GM10847 (cell line): ENCODE data around the gene ATP6V0D1.

Source experiments
- POLR2A ChIP-seq: IDR thresholded peaks from 2 replicates; pipeline ENCODE4 v1.6.1; 2011; ENCODE audit not compliant: insufficient read length; ENCODE audit errors: extremely low read depth

Gene ATP6V0D1

GRCh38 chr16:67458121-67458641 lies 22.8 kb downstream of the ATP6V0D1 start:
- TF ChIP-seq POLR2A: no peak

- TF ChIP-seq POLR2A: no peak
Observed at GRCh38 chr16:67457611-67458010, 23.3 kb downstream of the ATP6V0D1 start.

GRCh38 chr16:67456391-67457081 lies 24.4 kb downstream of the ATP6V0D1 start:
- no peak for TF ChIP-seq POLR2A

- no peak for TF ChIP-seq POLR2A
Observed at GRCh38 chr16:67454852-67455251, 26.1 kb downstream of the ATP6V0D1 start.

GRCh38 chr16:67454104-67454503 lies 26.9 kb downstream of the ATP6V0D1 start:
- TF ChIP-seq POLR2A: no peak

GRCh38 chr16:67451704-67452435 lies 29.1 kb downstream of the ATP6V0D1 start:
- TF ChIP-seq POLR2A: no peak

- TF ChIP-seq POLR2A: no peak
Observed at GRCh38 chr16:67451061-67451703, 29.8 kb downstream of the ATP6V0D1 start.

GRCh38 chr16:67449739-67450138 lies 31.2 kb downstream of the ATP6V0D1 start:
- no peak for TF ChIP-seq POLR2A

- TF ChIP-seq POLR2A: no peak
Observed at GRCh38 chr16:67449336-67449735, 31.6 kb downstream of the ATP6V0D1 start.

- TF ChIP-seq POLR2A: no peak
Observed at GRCh38 chr16:67448580-67448979, 32.4 kb downstream of the ATP6V0D1 start.

- no peak for TF ChIP-seq POLR2A
Observed at GRCh38 chr16:67447508-67448076, 33.4 kb downstream of the ATP6V0D1 start.

- no peak for TF ChIP-seq POLR2A
Observed at GRCh38 chr16:67446968-67447507, 33.9 kb downstream of the ATP6V0D1 start.

GRCh38 chr16:67445913-67446907 lies 34.7 kb downstream of the ATP6V0D1 start:
- no peak for TF ChIP-seq POLR2A

GRCh38 chr16:67445441-67445912 lies 35.5 kb downstream of the ATP6V0D1 start:
- no peak for TF ChIP-seq POLR2A

- TF ChIP-seq POLR2A: no peak
Observed at GRCh38 chr16:67445126-67445426, 35.9 kb downstream of the ATP6V0D1 start.
